ENCODE results near the gene FIGLA.

- TF ChIP-seq TCF7L2 (IDR thresholded peaks at IDR 0.05; ENCODE audit: borderline replicate concordance, extremely low read depth, insufficient read depth, insufficient read length) (no peak), FOSL1 (IDR thresholded peaks at IDR 0.05; ENCODE audit: low read depth) (no peak), POLR2A (IDR thresholded peaks at IDR 0.05; ENCODE audit: borderline replicate concordance, extremely low read depth, insufficient read depth, insufficient read length) (no peak), MAX (IDR thresholded peaks at IDR 0.05) (no peak), REST (IDR thresholded peaks at IDR 0.05; ENCODE audit: low read depth) (no peak), CTCF (IDR thresholded peaks at IDR 0.05 in 2 of 3, conservative IDR thresholded peaks at IDR 0.05 in 1 of 3; ENCODE audit: borderline replicate concordance in 1 of 3, insufficient read depth in 1 of 3, low read depth in 2 of 3, low read length in 2 of 3) (no peak), YY1 (IDR thresholded peaks at IDR 0.05; ENCODE audit: extremely low read depth, insufficient replicate concordance, low read depth, low read length) (no peak)
Observed at GRCh38 chr2:70831861-70832260, 41.4 kb upstream of the FIGLA start.
